AG04449 (cell line): Measurements from ENCODE around the gene CIART.
A peak's percentile ranks its signal among the peaks of the same experiment; 100 is the strongest.
"Not testable (repeated sequence)": the region's sequence is repeated elsewhere in the genome, so short reads cannot be mapped to it uniquely, and the experiment has no call there.

Source experiments
- CTCF ChIA-PET: fragments of 350-600 bp; formaldehyde crosslinking; extraction: SDS; loops from one replicate; lab custom pipeline; 2021; ENCODE audit warnings: antibody characterized with exemption; lab: Yijun Ruan, JAX
- POLR2A ChIA-PET: fragments of 400-600, 350-600 bp; formaldehyde crosslinking; extraction: SDS; loops from one replicate; lab custom pipeline; 2020; ENCODE audit warnings: antibody characterized with exemption, inconsistent platforms; lab: Yijun Ruan, JAX
- DNase-seq: peaks from one replicate; pipeline ENCODE4 v3.0.0-alpha.2; 2010; ENCODE audit warnings: low read depth, low spot score
- H3K4me3 ChIP-seq: 2 replicates; pipeline ENCODE4 v1.5.1; 2011; ENCODE audit warnings: low read depth, mild to moderate bottlenecking, control low read depth, low read length
- TF ChIP-seq, protein P1 (sequence below): IDR thresholded peaks from one replicate; pipeline ENCODE4 v1.5.1; 2011; ENCODE audit warnings: mild to moderate bottlenecking, moderate library complexity, low read length, control low read depth, inconsistent platforms; ENCODE audit not compliant: insufficient read depth; ENCODE audit errors: missing control alignments

The CIART gene, protein sequence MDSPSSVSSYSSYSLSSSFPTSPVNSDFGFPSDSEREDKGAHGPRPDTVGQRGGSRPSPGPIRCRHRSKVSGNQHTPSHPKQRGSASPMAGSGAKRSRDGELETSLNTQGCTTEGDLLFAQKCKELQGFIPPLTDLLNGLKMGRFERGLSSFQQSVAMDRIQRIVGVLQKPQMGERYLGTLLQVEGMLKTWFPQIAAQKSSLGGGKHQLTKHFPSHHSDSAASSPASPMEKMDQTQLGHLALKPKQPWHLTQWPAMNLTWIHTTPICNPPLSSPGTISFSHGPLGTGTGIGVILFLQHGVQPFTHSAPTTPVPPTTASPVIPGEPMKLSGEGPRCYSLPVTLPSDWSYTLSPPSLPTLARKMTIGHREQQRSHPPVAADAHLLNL

DNA sequence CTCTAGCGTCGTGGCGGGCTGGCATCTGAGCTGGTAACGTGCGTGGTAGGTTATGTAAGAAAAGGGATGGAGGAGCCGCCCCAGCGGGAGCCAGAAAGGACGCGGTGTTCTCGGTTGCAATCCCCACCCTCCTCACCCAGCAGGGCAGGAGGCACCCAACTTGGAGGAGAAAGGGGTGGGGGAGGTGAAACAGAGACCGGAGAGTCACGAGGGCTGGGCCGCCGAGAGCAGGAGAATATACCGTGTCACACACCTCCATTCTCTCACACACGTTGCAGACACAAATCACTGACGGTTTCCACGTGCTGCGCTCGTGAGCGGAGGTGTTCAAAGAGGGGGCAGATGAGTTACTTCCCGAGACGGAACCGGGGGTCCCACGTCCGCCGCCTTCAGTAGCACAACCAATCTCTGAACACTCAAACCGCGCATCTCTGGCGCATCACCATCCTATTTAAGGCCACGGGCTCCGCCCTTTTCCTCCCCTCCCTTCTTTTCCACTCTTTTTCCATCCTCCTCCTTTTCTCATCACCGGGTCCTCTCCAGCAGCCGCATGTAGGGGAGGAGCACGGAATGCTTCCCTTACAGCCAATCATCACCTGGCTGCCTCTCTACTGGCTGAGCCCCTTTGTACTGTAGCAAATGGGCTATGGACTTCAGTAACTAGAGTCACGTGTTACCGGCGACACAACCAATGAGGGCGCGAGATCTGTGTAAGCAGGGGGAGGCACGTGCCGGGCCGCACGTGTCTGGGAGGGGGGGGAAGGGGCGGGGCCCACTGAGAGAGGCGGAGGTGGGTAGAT is at the start of gene CIART:
TSS of gene CIART (plus strand) at position 797 of the 800 bp plus-strand sequence. CDS start 714 bp downstream, outside the sequence.
- CTCF ChIA-PET: interaction anchor here (1.0 to 22.1 kb wide), 10 partner anchors 9 to 247 kb away, joined by 3 to 623 read pairs (median 4); partner anchors contain the start of genes APH1A, C1orf54 and CA14
- TF ChIP-seq, protein P1, sequence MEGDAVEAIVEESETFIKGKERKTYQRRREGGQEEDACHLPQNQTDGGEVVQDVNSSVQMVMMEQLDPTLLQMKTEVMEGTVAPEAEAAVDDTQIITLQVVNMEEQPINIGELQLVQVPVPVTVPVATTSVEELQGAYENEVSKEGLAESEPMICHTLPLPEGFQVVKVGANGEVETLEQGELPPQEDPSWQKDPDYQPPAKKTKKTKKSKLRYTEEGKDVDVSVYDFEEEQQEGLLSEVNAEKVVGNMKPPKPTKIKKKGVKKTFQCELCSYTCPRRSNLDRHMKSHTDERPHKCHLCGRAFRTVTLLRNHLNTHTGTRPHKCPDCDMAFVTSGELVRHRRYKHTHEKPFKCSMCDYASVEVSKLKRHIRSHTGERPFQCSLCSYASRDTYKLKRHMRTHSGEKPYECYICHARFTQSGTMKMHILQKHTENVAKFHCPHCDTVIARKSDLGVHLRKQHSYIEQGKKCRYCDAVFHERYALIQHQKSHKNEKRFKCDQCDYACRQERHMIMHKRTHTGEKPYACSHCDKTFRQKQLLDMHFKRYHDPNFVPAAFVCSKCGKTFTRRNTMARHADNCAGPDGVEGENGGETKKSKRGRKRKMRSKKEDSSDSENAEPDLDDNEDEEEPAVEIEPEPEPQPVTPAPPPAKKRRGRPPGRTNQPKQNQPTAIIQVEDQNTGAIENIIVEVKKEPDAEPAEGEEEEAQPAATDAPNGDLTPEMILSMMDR: no peak
- POLR2A ChIA-PET: interaction anchor here (0.6 to 1.3 kb wide), 5 partner anchors 9 to 48 kb away, joined by 3 to 11 read pairs (median 4); partner anchors contain the start of genes APH1A, C1orf54 and CA14
- DNase-seq: peak; percentile 96
- H3K4me3 ChIP-seq: peak within 1 kb of the TSS; percentile 91

DNA sequence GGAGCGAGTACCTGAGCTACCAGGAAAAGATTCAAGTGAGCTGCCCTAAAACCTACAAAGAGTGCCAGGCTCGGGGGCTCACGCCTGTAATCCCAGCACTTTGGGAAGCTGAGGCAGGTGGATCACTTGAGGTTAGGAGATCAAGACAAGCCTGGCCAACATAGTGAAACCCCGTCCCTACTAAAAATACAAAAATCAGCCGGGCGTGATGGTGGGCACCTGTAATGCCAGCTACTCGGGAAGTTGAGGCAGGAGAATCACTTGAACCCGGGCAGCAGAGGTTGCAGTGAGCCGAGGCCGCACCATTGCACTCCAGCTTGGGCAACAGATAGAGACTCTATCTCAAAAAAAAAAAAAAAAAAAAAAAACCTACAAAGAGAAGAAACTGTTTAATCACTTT is 49.4 kb upstream of the CIART start:
- CTCF ChIA-PET: interaction anchor here (1.2 to 4.6 kb wide), 5 partner anchors 9 to 161 kb away, joined by 3 to 30 read pairs (median 5); no protein-coding TSS in a partner anchor
- not testable (repeated sequence) for H3K4me3 ChIP-seq, DNase-seq
- POLR2A ChIA-PET: interaction anchor here (1.4 kb wide), 1 partner anchor 345 kb away, joined by 3 read pairs; a partner anchor contains a TSS

DNA sequence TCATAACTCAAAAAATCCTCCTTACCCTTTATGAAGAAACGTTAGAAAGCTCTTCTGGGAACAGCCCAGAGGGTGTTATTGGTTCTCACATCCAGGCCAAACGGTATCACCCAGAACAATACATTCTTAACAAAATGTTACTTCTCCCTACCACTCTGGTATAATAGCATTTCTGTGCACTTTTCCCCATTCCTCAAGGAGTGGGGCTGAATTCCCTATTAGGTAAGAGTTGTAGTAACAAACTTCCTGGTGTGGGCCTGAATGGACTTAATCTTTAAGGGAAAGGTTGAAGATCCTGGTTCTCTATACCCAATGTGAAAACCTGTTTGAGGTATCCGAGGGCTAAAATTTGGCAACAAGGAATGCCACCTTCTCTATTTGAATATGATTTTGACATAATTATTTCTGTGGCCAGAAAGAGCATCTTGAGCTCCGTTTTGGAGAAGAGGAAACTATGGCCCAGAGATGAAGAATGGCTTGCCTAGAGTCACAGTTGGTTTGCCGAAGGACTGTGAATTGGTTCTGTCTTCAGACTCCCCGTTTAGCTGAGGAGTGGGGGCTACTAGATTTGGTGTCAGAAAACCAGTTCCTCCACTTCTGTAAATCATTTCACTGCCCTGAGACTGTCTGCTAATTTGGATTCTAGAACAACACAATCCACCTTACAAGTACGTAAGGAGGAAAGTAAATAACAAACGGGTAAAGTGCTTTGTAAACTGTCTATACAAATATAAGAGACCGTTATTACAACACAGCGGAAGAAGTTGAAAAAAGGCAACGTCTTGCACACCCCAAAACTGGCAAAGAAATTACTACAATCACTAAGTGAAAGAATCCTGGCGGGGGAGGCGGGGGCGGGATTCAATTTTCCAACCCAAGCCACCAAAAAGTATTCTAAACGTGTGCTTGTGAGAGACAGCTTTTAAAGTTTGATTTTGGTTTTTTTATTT is 48.7 kb upstream of the CIART start:
- TF ChIP-seq, protein P1: no peak
- ChIA-PET POLR2A (interaction anchor here (0.7 to 1.4 kb wide), 4 partner anchors 49 to 346 kb away, joined by 3 to 6 read pairs (median 3); partner anchors contain the start of gene CIART), CTCF (interaction anchor here (1.0 to 4.6 kb wide), 6 partner anchors 9 to 161 kb away, joined by 3 to 30 read pairs (median 4); no protein-coding TSS in a partner anchor)
- no peak for DNase-seq
- peak overlapping the region; percentile 89 for H3K4me3 ChIP-seq

DNA sequence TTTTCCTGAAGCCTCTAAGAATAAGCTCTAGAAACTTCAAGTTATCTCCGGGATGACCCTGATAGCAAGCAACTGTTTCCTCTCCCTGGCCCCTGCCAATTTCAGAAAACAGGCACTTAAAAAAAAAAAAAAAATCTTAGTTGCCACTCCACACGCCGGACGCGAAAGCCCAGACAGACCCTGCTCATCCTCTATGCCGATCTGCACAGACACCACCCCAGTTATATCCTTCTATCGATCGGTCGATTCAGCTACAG is 48.1 kb upstream of the CIART start:
- no peak for DNase-seq
- peak overlapping the region; percentile 89 for H3K4me3 ChIP-seq
- ChIA-PET CTCF (interaction anchor here (1.0 to 4.6 kb wide), 6 partner anchors 10 to 162 kb away, joined by 3 to 30 read pairs (median 4); no protein-coding TSS in a partner anchor), POLR2A (interaction anchor here (0.7 to 0.9 kb wide), 3 partner anchors 48 to 82 kb away, joined by 3 to 6 read pairs (median 3); partner anchors contain the start of gene CIART)
- TF ChIP-seq, protein P1: no peak

DNA sequence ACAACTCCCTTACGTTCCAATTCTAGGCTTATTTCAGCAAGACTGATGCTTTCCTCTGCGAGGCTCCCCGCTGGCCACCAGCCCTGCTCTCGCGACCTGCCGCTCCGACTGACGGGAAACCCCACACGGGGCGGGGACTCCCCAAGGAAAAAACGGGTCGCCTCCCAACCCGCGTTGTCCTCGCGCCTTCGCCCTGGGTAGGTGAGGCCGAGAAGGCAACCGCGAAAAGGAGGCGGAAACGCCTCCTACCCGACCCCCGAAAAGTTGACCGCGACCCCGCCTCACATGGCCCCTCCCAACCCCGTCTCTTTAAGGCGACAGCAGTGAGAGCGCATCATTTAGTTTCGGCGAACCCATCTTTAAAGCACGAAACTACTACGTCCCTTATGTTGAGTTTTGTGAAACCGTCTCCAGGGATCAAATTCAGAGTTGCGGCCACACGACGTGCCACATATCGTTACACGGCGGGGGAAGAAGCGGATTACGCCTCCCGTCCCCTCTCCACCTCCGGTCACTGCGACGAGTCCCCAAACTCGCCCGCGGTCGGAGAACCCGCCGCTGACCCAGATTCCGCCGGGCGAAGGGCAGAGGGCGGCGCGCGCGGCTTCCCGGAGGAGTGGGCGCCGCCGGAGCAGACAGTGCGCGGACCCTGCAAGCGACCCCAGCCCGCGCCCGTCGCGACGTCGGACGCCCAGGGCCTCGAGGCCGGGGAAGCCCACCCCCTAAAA is 47.6 kb upstream of the CIART start:
- CTCF ChIA-PET: interaction anchor here (0.8 to 4.6 kb wide), 7 partner anchors 14 to 162 kb away, joined by 3 to 30 read pairs (median 4); no protein-coding TSS in a partner anchor
- POLR2A ChIA-PET: interaction anchor here (0.7 to 0.9 kb wide), 3 partner anchors 48 to 83 kb away, joined by 3 to 6 read pairs (median 3); partner anchors contain the start of gene CIART
- no peak for DNase-seq
- peak overlapping the region; percentile 89 for H3K4me3 ChIP-seq
- TF ChIP-seq, protein P1: no peak
